H9 (cell line): ENCODE measurements around the gene DDX11. TPM values are rescaled to one million over a fixed set of nuclear protein-coding genes. Genes with fewer than 3 reads are reported as not detected.
"Not testable (repeated sequence)": the region's sequence is repeated elsewhere in the genome, so short reads cannot be mapped to it uniquely, and the experiment has no call there.

Experiments
- DNase-seq: peaks from one replicate; pipeline ENCODE4 v3.0.0-alpha.2; 2017
- H2AFZ ChIP-seq: one replicate; pipeline ENCODE4 v1.6.1; 2013; ENCODE audit warnings: mild to moderate bottlenecking, low read length, control low read depth, moderate library complexity
- H2AK5ac ChIP-seq: 2 replicates; pipeline ENCODE4 v1.6.1; 2013; ENCODE audit warnings: low read length, control low read depth, mixed read lengths; ENCODE audit not compliant: insufficient read length
- H2BK120ac ChIP-seq: one replicate; pipeline ENCODE4 v1.6.1; 2013; ENCODE audit warnings: low read depth, mild to moderate bottlenecking, low read length, control low read depth, inconsistent platforms; ENCODE audit not compliant: poor library complexity, severe bottlenecking
- H2BK12ac ChIP-seq: 2 replicates; pipeline ENCODE4 v1.6.1; 2013; ENCODE audit warnings: low read length, control low read depth, mixed read lengths, low read depth; ENCODE audit not compliant: insufficient read length
- H2BK15ac ChIP-seq: 2 replicates; pipeline ENCODE4 v1.6.1; 2013; ENCODE audit warnings: low read depth, low read length, control low read depth
- H2BK20ac ChIP-seq: one replicate; pipeline ENCODE4 v1.6.1; 2013; ENCODE audit warnings: low read depth, mild to moderate bottlenecking, low read length, control low read depth, inconsistent platforms; ENCODE audit not compliant: poor library complexity, severe bottlenecking
- H2BK5ac ChIP-seq: 2 replicates; pipeline ENCODE4 v1.6.1; 2013; ENCODE audit warnings: low read length, control low read depth, mixed read lengths; ENCODE audit not compliant: insufficient read length
- H3K14ac ChIP-seq: 2 replicates; pipeline ENCODE4 v1.6.1; 2013; ENCODE audit warnings: low read length, control low read depth; ENCODE audit not compliant: insufficient read depth
- H3K18ac ChIP-seq: 2 replicates; pipeline ENCODE4 v1.6.1; 2013; ENCODE audit warnings: low read depth, mild to moderate bottlenecking, mixed read lengths, low read length, control low read depth; ENCODE audit not compliant: insufficient read length
- H3K23ac ChIP-seq: 2 replicates; pipeline ENCODE4 v1.6.1; 2013; ENCODE audit warnings: low read length, control low read depth, mixed read lengths, low read depth; ENCODE audit not compliant: insufficient read length
- H3K23me2 ChIP-seq: 2 replicates; pipeline ENCODE4 v1.6.1; 2013; ENCODE audit warnings: low read depth, mild to moderate bottlenecking, mixed read lengths, low read length, control low read depth; ENCODE audit not compliant: insufficient read length, poor library complexity, severe bottlenecking
- H3K27ac ChIP-seq: 2 replicates; pipeline ENCODE4 v1.5.1; 2013; ENCODE audit warnings: low read length, control low read depth, mixed read lengths, low read depth; ENCODE audit not compliant: insufficient read length
- H3K27me3 ChIP-seq: 2 replicates; pipeline ENCODE4 v1.6.1; 2013; ENCODE audit warnings: low read length, control low read depth, inconsistent platforms; ENCODE audit not compliant: insufficient read depth
- H3K4ac ChIP-seq: 2 replicates; pipeline ENCODE4 v1.6.1; 2013; ENCODE audit warnings: low read depth, mild to moderate bottlenecking, control low read depth, inconsistent platforms, low read length, moderate library complexity
- H3K4me1 ChIP-seq: 2 replicates; pipeline ENCODE4 v1.6.1; 2013; ENCODE audit warnings: low read length, control low read depth, inconsistent platforms; ENCODE audit not compliant: insufficient read depth
- H3K4me2 ChIP-seq: 2 replicates; pipeline ENCODE4 v1.6.1; 2013; ENCODE audit warnings: low read length, control low read depth, mixed read lengths; ENCODE audit not compliant: insufficient read length, insufficient read depth
- H3K56ac ChIP-seq: 2 replicates; pipeline ENCODE4 v1.6.1; 2013; ENCODE audit warnings: low read depth, mild to moderate bottlenecking, mixed read lengths, low read length, control low read depth; ENCODE audit not compliant: insufficient read length
- H3K79me1 ChIP-seq: 2 replicates; pipeline ENCODE4 v1.6.1; 2013; ENCODE audit warnings: low read depth, mild to moderate bottlenecking, moderate library complexity, low read length, control low read depth, inconsistent platforms; ENCODE audit not compliant: insufficient read depth, poor library complexity, severe bottlenecking
- H3K79me2 ChIP-seq: 2 replicates; pipeline ENCODE4 v1.6.1; 2013; ENCODE audit warnings: low read length, control low read depth, inconsistent platforms; ENCODE audit not compliant: insufficient read depth
- H3K9ac ChIP-seq: 2 replicates; pipeline ENCODE4 v1.6.1; 2013; ENCODE audit warnings: low read length, control low read depth, mixed read lengths; ENCODE audit not compliant: insufficient read length; ENCODE audit errors: extremely low read depth
- H3K9me3 ChIP-seq: one replicate; pipeline ENCODE4 v1.6.1; 2013; ENCODE audit warnings: low read depth, low read length, inconsistent platforms; ENCODE audit not compliant: control insufficient read depth
- H3T11ph ChIP-seq: one replicate; pipeline ENCODE4 v1.6.1; 2013; ENCODE audit warnings: mild to moderate bottlenecking, low read length, control low read depth, inconsistent platforms
- H4K20me1 ChIP-seq: one replicate; pipeline ENCODE4 v1.6.1; 2013; ENCODE audit not compliant: control insufficient read depth, insufficient read length, insufficient read depth
- H4K5ac ChIP-seq: 2 replicates; pipeline ENCODE4 v1.6.1; 2013; ENCODE audit warnings: low read depth, mild to moderate bottlenecking, mixed read lengths, low read length, control low read depth; ENCODE audit not compliant: insufficient read length
- H4K8ac ChIP-seq: replicated peaks from 2 replicates; pipeline ENCODE4 v1.6.1; 2013; ENCODE audit warnings: low read length, control low read depth, mixed read lengths, low read depth; ENCODE audit not compliant: insufficient read length
- H4K91ac ChIP-seq: 2 replicates; pipeline ENCODE4 v1.6.1; 2013; ENCODE audit warnings: low read depth, mild to moderate bottlenecking, moderate library complexity, mixed read lengths, low read length, control low read depth; ENCODE audit not compliant: insufficient read length
- H3K27ac Mint-ChIP-seq, 3 experiments: 2 replicates in 2 of 3; 3 replicates in 1 of 3; pipeline ENCODE4 v1.8.0; 2020 to 2021; ENCODE audit warnings: mixed read lengths in 3 of 3, mild to moderate bottlenecking in 1 of 3, moderate library complexity in 1 of 3
- H3K27me3 Mint-ChIP-seq: 2 replicates; pipeline ENCODE4 v1.8.0; 2021; ENCODE audit warnings: low read depth, mild to moderate bottlenecking, moderate library complexity, mixed read lengths
- H3K36me3 Mint-ChIP-seq, 3 experiments: 2 replicates in 2 of 3; 3 replicates in 1 of 3; pipeline ENCODE4 v1.8.0; 2020 to 2021; ENCODE audit warnings: low read depth in 3 of 3, mixed read lengths in 3 of 3; ENCODE audit not compliant: insufficient read depth in 1 of 3
- H3K4me1 Mint-ChIP-seq, 2 experiments: 2 replicates each; pipeline ENCODE4 v1.8.0; 2020; ENCODE audit warnings: mixed read lengths in 2 of 2
- H3K4me3 Mint-ChIP-seq, 2 experiments: 2 replicates in 1 of 2; 3 replicates in 1 of 2; pipeline ENCODE4 v1.8.0; 2020 to 2021; ENCODE audit warnings: mild to moderate bottlenecking in 2 of 2, mixed read lengths in 2 of 2, moderate library complexity in 1 of 2
- H3K9me3 Mint-ChIP-seq, 2 experiments: 2 replicates in 1 of 2; 3 replicates in 1 of 2; pipeline ENCODE4 v1.8.0; 2020; ENCODE audit warnings: mild to moderate bottlenecking in 2 of 2, mixed read lengths in 2 of 2, moderate library complexity in 1 of 2
- WGBS: extraction: QIAGEN DNeasy Blood & Tissue Kit; methylation state at CpG from one replicate; pipeline ENCODE4 v1.1.7; 2013; ENCODE audit warnings: missing lambda C conversion rate, low lambda C conversion rate, mixed read lengths; ENCODE audit not compliant: insufficient read length; ENCODE audit errors: extremely low coverage; 5-methylcytosine and 5-hydroxymethylcytosine counted together
- total RNA-seq: library from RNA; stranded (reverse); gene quantifications from 2 replicates; pipeline ENCODE4 v1.2.1, GENCODE V29; 2021

The DDX11 gene
- total RNA-seq, 1 experiment from 2014 or later: 183 TPM

DNA sequence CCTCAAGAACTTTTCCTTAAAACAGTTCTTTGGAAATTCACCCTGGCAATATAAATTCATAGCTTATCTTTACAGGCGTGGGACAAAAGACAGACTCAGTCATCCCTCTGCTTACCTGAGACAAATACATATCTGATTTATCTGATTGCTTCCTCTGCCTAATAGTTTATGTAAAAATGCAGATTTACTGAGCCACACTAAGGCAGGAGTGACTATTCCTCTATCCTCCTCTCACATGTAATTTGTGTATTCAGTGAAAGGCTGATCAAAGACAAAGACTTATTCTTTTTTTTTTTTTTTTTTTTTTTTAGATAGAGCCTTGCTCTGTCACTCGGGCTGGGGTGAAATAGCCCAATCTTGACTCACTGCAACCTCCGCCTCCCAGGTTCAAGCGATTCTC is 77.1 kb downstream of the DDX11 start:
- WGBS: no CpG with 5 or more reads among the region's 4 CpGs
- DNase-seq, H2BK15ac ChIP-seq, H3K27ac Mint-ChIP-seq, H3K14ac ChIP-seq, H3K4me2 ChIP-seq, H3K27ac ChIP-seq, H3K4me3 Mint-ChIP-seq, H2BK20ac ChIP-seq, H3K36me3 Mint-ChIP-seq, H3K27me3 ChIP-seq, H3K79me1 ChIP-seq, H3K23ac ChIP-seq, H2BK12ac ChIP-seq, H3K23me2 ChIP-seq, H3K4ac ChIP-seq, H3K9me3 Mint-ChIP-seq, H3K9me3 ChIP-seq, H3K79me2 ChIP-seq, H3T11ph ChIP-seq, H2AK5ac ChIP-seq, H2BK120ac ChIP-seq, H4K91ac ChIP-seq, H3K27me3 Mint-ChIP-seq, H3K18ac ChIP-seq, H3K9ac ChIP-seq, H3K4me1 ChIP-seq, H2BK5ac ChIP-seq, H4K5ac ChIP-seq, H4K20me1 ChIP-seq, H2AFZ ChIP-seq, H3K56ac ChIP-seq, H4K8ac ChIP-seq: not testable (repeated sequence)
- H3K4me1 Mint-ChIP-seq: peaks cover 0 to 11% of the 10 kb centered on the region in 2 experiments; a peak in 2 of 4 replicates

Other genes starting within 250 kb of the DDX11 start
- 4.2 and 4.4 TPM in 2 replicates for gene TSPAN11, start 147.1 kb upstream of the DDX11 start, total RNA-seq